ENCODE measurements around the gene NANOS3. TPM values are rescaled to one million over a fixed set of nuclear protein-coding genes. Genes with fewer than 3 reads are reported as not detected.
A peak's percentile ranks its signal among the peaks of the same experiment; 100 is the strongest.

The NANOS3 gene
- total and polyA plus RNA-seq, 2 donors from 2014 or later = 0.35 TPM; not detected in 1

DNA sequence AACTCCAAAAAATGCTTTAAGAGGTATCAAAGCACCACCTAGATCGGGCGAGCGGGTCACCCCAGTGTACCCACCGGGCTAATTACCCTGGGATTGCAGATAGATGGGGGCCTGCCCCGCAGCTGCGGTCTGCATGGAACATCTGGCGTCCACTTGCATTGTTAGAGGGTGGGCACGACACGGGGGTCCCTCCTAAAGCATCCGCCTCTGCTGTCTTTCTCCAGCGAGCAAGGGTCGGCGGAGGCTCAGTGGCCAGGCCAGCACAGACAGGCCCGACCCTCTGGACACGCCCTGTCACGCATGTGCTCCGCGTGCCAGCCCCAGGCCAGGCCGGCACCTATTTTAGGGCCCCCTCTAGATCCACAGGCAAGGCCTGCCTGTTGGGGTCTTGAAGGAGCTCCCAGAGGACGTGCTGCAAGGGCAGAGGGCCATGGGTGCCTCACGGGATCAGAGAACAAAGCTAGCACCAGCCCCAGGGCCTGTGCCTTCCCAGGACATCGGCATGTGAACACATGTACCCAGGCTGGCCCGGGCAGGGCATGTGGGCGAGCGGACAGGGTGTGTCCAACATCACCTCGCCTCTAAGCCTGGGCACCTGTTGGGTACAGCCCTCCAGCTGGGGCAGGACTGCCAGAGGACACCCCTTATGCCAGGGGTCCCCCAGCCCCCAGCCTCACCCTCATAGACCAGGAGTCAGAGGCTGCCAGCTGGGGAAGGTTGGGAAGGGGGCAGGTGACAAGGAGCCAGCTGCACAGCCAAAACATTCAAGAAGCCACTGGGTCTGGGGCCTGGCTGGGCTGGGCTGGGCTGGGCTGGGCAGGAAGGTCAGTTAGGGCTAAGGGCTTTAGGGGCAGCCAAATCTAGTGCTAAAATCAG lies 35.6 kb upstream of the NANOS3 start:
- Histone ChIP-seq H3K9ac (ENCODE audit: low read length in 3 of 3) (peak overlapping the region in 2 of 3 donors; percentile 69 to 96), H3K36me3 (ENCODE audit: control insufficient read depth in 2 of 3, insufficient read depth in 3 of 3, low read length in 3 of 3) (no peaks in the 10 kb centered on the region), H3K9me3 (ENCODE audit: control insufficient read depth in 2 of 3, insufficient read depth in 1 of 3, low read length in 3 of 3) (no peaks in the 10 kb centered on the region), H3K4me3 (ENCODE audit: low read length in 3 of 3) (peak overlapping the region; percentile 44 to 80 (median 75)), H3K27ac (ENCODE audit: low read depth in 2 of 2, low read length in 2 of 2) (peak overlapping the region; percentile 94 to 97), H3K27me3 (ENCODE audit: control insufficient read depth, insufficient read depth, low read length) (no peaks in the 10 kb centered on the region), H3K4me1 (ENCODE audit: control insufficient read depth in 2 of 3, insufficient read depth in 2 of 3, low read depth in 1 of 3, low read length in 3 of 3) (peaks cover 0 to 37% (median 6%) of the 10 kb centered on the region in 3 donors)
- no peak for FAIRE-seq
- intact Hi-C loops (cut with DNase I) = no loop called here
- peak in 2 of 5 donors; percentile 72 to 93 for DNase-seq
- TF ChIP-seq, protein P1, sequence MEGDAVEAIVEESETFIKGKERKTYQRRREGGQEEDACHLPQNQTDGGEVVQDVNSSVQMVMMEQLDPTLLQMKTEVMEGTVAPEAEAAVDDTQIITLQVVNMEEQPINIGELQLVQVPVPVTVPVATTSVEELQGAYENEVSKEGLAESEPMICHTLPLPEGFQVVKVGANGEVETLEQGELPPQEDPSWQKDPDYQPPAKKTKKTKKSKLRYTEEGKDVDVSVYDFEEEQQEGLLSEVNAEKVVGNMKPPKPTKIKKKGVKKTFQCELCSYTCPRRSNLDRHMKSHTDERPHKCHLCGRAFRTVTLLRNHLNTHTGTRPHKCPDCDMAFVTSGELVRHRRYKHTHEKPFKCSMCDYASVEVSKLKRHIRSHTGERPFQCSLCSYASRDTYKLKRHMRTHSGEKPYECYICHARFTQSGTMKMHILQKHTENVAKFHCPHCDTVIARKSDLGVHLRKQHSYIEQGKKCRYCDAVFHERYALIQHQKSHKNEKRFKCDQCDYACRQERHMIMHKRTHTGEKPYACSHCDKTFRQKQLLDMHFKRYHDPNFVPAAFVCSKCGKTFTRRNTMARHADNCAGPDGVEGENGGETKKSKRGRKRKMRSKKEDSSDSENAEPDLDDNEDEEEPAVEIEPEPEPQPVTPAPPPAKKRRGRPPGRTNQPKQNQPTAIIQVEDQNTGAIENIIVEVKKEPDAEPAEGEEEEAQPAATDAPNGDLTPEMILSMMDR (IDR thresholded peaks at IDR 0.05; ENCODE audit: borderline replicate concordance, extremely low read depth, insufficient read depth) = no peak

DNA sequence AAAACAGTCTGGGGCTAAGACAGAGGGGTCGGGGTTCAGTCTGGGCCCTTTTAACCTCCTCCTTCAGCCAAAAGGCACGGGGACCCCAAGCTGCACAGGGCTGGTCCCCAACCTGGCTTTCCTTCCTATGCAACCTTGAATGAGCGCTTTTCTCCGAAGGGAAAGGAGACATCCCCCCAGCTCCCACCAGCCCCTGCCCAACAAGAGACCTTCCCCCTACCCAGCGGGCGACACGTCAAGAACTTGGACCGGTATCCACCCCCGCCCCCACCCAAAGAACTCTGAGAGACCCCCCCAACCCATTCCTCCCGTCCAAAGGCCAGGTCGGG lies 35.0 kb upstream of the NANOS3 start:
- peak overlapping the region; percentile 44 to 80 (median 75) for H3K4me3 ChIP-seq (ENCODE audit: low read length in 3 of 3)
- no peaks in the 10 kb centered on the region for H3K27me3 ChIP-seq (ENCODE audit: control insufficient read depth, insufficient read depth, low read length)
- intact Hi-C loops (cut with DNase I) = no loop called here
- DNase-seq = no peak
- peak overlapping the region; percentile 94 to 97 for H3K27ac ChIP-seq (ENCODE audit: low read depth in 2 of 2, low read length in 2 of 2)
- H3K9ac ChIP-seq (ENCODE audit: low read length in 3 of 3) = peak overlapping the region in 2 of 3 donors; percentile 69 to 96
- H3K4me1 ChIP-seq (ENCODE audit: control insufficient read depth in 2 of 3, insufficient read depth in 2 of 3, low read depth in 1 of 3, low read length in 3 of 3) = peaks cover 0 to 37% (median 9%) of the 10 kb centered on the region in 3 donors
- TF ChIP-seq, protein P1 (IDR thresholded peaks at IDR 0.05; ENCODE audit: borderline replicate concordance, extremely low read depth, insufficient read depth) = no peak
- no peak for FAIRE-seq
- no peaks in the 10 kb centered on the region for H3K36me3 ChIP-seq (ENCODE audit: control insufficient read depth in 2 of 3, insufficient read depth in 3 of 3, low read length in 3 of 3)
- no peaks in the 10 kb centered on the region for H3K9me3 ChIP-seq (ENCODE audit: control insufficient read depth in 2 of 3, insufficient read depth in 1 of 3, low read length in 3 of 3)

DNA sequence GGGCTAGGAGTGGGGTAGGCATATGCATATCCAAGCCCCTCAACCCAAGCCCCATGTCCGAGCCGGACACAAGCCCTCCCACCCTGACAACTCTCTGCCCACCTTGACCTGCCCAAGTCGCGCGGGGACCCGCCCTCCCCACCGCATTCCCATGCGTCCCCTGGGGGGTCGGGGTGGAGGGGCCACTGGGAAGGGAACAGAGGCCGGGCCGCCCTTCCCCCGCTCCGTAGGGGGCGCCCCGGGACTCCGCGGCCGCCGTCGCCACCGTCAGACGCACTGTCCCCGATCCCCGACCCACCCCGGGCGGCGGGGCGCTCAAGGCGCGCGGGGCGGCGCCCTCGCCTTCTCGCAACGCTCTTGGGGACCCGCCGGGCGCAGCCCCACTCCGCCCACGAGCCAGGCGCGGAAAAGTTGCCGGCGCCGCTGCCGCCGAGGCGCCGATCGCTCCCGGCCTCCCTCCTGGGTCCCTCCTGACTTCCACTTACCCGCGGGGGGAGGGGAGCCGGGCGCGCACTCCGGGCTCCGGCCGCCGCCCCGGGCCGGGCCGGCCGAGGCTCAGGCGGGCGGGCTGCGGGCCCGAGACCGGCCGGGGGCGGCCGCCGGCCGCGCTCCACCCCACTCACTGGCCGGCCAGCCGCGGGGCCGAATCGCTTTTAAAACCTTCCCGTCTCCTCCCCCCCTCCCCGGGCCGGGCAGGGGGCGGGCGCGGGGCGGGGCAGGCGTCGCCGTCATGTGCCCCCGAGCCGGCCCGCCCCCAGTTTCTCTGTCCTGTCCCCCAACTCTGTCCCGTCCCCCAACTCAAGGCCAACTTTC lies 34.4 kb upstream of the NANOS3 start:
- Histone ChIP-seq H3K36me3 (ENCODE audit: control insufficient read depth in 2 of 3, insufficient read depth in 3 of 3, low read length in 3 of 3) (no peaks in the 10 kb centered on the region), H3K4me3 (ENCODE audit: low read length in 3 of 3) (peak overlapping the region; percentile 53 to 80 (median 79)), H3K27me3 (ENCODE audit: control insufficient read depth, insufficient read depth, low read length) (no peaks in the 10 kb centered on the region), H3K9ac (ENCODE audit: low read length in 3 of 3) (peak overlapping the region in 2 of 3 donors; percentile 79 to 96), H3K27ac (ENCODE audit: low read depth in 2 of 2, low read length in 2 of 2) (peak overlapping the region; percentile 97 to 99), H3K4me1 (ENCODE audit: control insufficient read depth in 2 of 3, insufficient read depth in 2 of 3, low read depth in 1 of 3, low read length in 3 of 3) (peaks cover 0 to 35% (median 9%) of the 10 kb centered on the region in 3 donors), H3K9me3 (ENCODE audit: control insufficient read depth in 2 of 3, insufficient read depth in 1 of 3, low read length in 3 of 3) (no peaks in the 10 kb centered on the region)
- intact Hi-C loops (cut with DNase I) = no loop called here
- TF ChIP-seq, protein P1 (IDR thresholded peaks at IDR 0.05; ENCODE audit: borderline replicate concordance, extremely low read depth, insufficient read depth) = no peak
- DNase-seq (peak; percentile 75 to 97 (median 80)), FAIRE-seq (no peak)
